Stimulated activated CD8-positive, alpha-beta memory T cell treated with anti-CD3 and anti-CD28 coated beads, Interleukin-4, amount 100 ng/mL, for 4 hours (primary cell): Measurements from ENCODE around the gene PDE4C.

Experiments used
- DNase-seq, 2 donors: peaks; one replicate each; pipeline ENCODE4 v3.0.0-alpha.2; 2020; ENCODE audit warnings: low read depth in 2 of 2, low spot score in 1 of 2

Gene PDE4C

GRCh38 chr19:18225702-18226468 lies at the start of gene PDE4C:
Gene PDE4C (minus strand): TSS chr19:18226438. CDS start chr19:18226415, 23 bp downstream.
- DNase-seq: no peak

GRCh38 chr19:18274781-18275356 lies 48.6 kb upstream of the PDE4C start:
- no peak for DNase-seq

GRCh38 chr19:18274219-18274780 lies 48.1 kb upstream of the PDE4C start, which contains the start of gene IQCN:
Gene IQCN (minus strand): TSS chr19:18274452. CDS start chr19:18269478, 4,974 bp downstream.
- no peak for DNase-seq

- DNase-seq: no peak
Measured at GRCh38 chr19:18273561-18274218, 47.5 kb upstream of the PDE4C start.

GRCh38 chr19:18271433-18271841 lies 45.2 kb upstream of the PDE4C start:
- no peak for DNase-seq

GRCh38 chr19:18270326-18270725 lies 44.1 kb upstream of the PDE4C start:
- no peak for DNase-seq

GRCh38 chr19:18269070-18269723 lies 43.0 kb upstream of the PDE4C start:
- DNase-seq: no peak

GRCh38 chr19:18266771-18267686 lies 40.8 kb upstream of the PDE4C start:
- DNase-seq: no peak

GRCh38 chr19:18265582-18265981 lies 39.3 kb upstream of the PDE4C start:
- no peak for DNase-seq

GRCh38 chr19:18264971-18265540 lies 38.8 kb upstream of the PDE4C start:
- no peak for DNase-seq

- no peak for DNase-seq
Measured at GRCh38 chr19:18264137-18264854, 38.1 kb upstream of the PDE4C start.

GRCh38 chr19:18263324-18264136 lies 37.3 kb upstream of the PDE4C start:
- DNase-seq: no peak

- DNase-seq: no peak
Measured at GRCh38 chr19:18262917-18263316, 36.7 kb upstream of the PDE4C start.

GRCh38 chr19:18262144-18262543 lies 35.9 kb upstream of the PDE4C start:
- no peak for DNase-seq

GRCh38 chr19:18261474-18261873 lies 35.2 kb upstream of the PDE4C start:
- no peak for DNase-seq

- DNase-seq: no peak
Measured at GRCh38 chr19:18259893-18260292, 33.7 kb upstream of the PDE4C start.

GRCh38 chr19:18257503-18258470 lies 31.5 kb upstream of the PDE4C start:
- DNase-seq: no peak
